ENCODE results near the gene DNAJC17.

GRCh38 chr15:40772014-40772413 lies 35.3 kb downstream of the DNAJC17 start:
- TF ChIP-seq POLR2A (IDR thresholded peaks at IDR 0.05) (no peak), EP300 (IDR thresholded peaks at IDR 0.05) (no peak)
- TF ChIP-seq, protein P1, sequence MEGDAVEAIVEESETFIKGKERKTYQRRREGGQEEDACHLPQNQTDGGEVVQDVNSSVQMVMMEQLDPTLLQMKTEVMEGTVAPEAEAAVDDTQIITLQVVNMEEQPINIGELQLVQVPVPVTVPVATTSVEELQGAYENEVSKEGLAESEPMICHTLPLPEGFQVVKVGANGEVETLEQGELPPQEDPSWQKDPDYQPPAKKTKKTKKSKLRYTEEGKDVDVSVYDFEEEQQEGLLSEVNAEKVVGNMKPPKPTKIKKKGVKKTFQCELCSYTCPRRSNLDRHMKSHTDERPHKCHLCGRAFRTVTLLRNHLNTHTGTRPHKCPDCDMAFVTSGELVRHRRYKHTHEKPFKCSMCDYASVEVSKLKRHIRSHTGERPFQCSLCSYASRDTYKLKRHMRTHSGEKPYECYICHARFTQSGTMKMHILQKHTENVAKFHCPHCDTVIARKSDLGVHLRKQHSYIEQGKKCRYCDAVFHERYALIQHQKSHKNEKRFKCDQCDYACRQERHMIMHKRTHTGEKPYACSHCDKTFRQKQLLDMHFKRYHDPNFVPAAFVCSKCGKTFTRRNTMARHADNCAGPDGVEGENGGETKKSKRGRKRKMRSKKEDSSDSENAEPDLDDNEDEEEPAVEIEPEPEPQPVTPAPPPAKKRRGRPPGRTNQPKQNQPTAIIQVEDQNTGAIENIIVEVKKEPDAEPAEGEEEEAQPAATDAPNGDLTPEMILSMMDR (IDR thresholded peaks at IDR 0.05) = no peak

Data from gastroesophageal sphincter (tissue), 3 donors.